ENCODE results near the gene TAF9. TPM values are rescaled to one million over a fixed set of nuclear protein-coding genes. Genes with fewer than 3 reads are reported as not detected.
"Not testable (repeated sequence)": the region's sequence is repeated elsewhere in the genome, so short reads cannot be mapped to it uniquely, and the experiment has no call there.

The TAF9 gene
- total and polyA plus RNA-seq, 12 donors, result 35.8 to 62.2 (median 44.5) TPM

DNA sequence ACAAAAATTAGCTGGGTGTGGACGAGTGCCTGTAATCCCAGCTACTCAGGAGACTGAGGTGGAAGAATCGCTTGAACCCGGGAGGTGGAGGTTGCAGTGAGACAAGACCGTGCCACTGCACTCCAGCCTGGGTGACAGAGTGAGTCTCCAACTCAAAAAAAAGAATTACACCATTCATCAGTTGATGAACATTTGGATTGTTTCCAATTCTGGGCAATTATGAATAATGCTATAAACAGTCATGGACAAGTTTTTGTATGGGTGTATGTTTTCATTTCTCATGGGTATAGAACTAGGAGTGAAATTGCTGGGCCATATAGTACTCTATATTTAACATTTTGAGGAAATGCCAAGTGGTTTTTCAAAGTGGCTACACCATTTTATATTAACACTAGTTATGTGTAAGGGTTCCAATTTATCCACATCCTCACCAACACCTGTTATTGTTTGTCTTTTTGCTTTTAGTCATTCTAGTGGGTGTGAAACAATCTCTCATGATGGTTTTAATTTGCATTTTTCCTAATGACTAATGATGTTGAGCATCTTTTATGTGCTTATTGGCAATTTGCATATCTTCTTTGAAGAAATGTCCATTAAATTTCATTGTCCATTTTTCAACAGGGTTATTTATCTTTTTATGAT, 27.7 kb downstream of the TAF9 start:
- no peak overlapping the region for H3K4me3 ChIP-seq
- H3K27ac ChIP-seq, result no peak overlapping the region
- DNase-seq (no peak), ATAC-seq (no peak)
- 91 to 93% methylated on average over 4 of the region's 4 CpGs for WGBS, 2 donors
- intact Hi-C loops (cut with DNase I), result no loop called here
- TF ChIP-seq, protein P1, sequence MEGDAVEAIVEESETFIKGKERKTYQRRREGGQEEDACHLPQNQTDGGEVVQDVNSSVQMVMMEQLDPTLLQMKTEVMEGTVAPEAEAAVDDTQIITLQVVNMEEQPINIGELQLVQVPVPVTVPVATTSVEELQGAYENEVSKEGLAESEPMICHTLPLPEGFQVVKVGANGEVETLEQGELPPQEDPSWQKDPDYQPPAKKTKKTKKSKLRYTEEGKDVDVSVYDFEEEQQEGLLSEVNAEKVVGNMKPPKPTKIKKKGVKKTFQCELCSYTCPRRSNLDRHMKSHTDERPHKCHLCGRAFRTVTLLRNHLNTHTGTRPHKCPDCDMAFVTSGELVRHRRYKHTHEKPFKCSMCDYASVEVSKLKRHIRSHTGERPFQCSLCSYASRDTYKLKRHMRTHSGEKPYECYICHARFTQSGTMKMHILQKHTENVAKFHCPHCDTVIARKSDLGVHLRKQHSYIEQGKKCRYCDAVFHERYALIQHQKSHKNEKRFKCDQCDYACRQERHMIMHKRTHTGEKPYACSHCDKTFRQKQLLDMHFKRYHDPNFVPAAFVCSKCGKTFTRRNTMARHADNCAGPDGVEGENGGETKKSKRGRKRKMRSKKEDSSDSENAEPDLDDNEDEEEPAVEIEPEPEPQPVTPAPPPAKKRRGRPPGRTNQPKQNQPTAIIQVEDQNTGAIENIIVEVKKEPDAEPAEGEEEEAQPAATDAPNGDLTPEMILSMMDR (IDR thresholded peaks at IDR 0.05), result no peak
- H3K9me3 ChIP-seq, result no peaks in the 10 kb centered on the region
- H3K36me3 ChIP-seq, result no peaks in the 10 kb centered on the region
- no peaks in the 10 kb centered on the region for H3K27me3 ChIP-seq
- no peaks in the 10 kb centered on the region for H3K4me1 ChIP-seq

DNA sequence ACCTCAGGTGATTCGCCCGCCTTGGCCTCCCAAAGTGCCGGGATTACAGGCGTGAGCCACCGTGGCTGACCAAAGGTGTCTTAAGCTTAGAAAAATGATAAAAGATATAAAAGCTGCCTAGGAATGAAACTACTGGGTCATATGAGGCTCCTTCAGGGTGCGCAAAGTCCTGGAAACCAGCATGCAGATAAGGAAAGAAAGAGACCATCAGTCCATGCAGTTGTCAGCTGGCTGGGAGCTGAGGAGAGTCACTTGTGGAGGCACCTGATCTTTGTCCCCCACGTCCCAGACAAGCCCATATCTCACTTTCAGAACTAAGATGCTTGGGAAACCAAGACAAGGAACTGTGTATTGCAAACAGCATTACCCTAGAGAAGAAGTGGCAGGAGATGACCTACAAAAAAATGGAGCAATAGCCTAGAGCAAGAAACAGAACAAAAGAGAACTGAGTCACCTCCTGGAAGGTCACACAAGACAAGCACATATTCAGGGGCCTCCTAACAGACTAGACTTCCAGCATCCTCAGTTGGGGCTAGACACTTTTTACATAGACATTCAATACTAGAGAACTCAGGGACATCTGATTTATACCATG, 33.9 kb downstream of the TAF9 start:
- Histone ChIP-seq H3K27ac (no peak overlapping the region), H3K4me1 (peaks cover 0 to 32% (median 12%) of the 10 kb centered on the region in 9 donors), H3K4me3 (no peak overlapping the region), H3K9me3 (no peaks in the 10 kb centered on the region), H3K36me3 (no peaks in the 10 kb centered on the region), H3K27me3 (no peaks in the 10 kb centered on the region)
- intact Hi-C loops (cut with DNase I), result loop anchor here in 7 of 10 donors (2.0 to 10.0 kb wide), 9 partner anchors 71 to 293 kb away; partner anchors contain the start of genes SLC30A5 (in 4 of the 7) and CCNB1 (in 1 of the 7)
- no peak for ATAC-seq
- 92 to 97% methylated on average over 7 of the region's 7 CpGs for WGBS, 2 donors
- no peak for DNase-seq
- TF ChIP-seq, protein P1 (IDR thresholded peaks at IDR 0.05), result no peak

DNA sequence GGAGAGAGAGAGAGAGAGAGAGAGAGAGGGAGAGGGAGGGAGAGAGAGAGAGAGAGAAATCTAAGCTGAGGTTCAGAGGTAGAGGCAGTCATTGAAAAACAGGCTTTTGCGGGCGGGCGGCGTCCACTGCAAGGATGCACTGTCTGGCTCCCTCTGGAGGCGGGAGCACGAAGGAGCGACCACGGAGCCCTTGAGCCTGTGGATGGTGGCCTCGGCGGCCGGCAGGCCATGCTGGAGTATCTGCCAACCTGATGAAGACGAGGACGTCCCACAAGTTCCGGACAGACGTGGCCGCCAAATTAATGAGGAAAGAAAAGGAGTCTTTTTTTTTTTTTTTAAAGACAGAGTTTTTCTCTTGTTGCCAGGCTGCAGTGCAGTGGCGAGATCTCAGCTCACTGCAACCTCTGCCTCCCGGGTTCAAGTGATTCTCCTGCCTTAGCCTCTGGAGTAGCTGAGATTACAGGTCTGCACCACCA, 34.5 kb downstream of the TAF9 start:
- no peaks in the 10 kb centered on the region for H3K9me3 ChIP-seq
- peak overlapping the region in 5 of 10 donors; percentile 5 to 58 (median 43) for H3K27ac ChIP-seq
- ATAC-seq, result peak; percentile 70 to 92 (median 88)
- H3K27me3 ChIP-seq, result no peaks in the 10 kb centered on the region
- DNase-seq, result peak; percentile 85
- H3K4me3 ChIP-seq, result peak overlapping the region in 5 of 10 donors; percentile 14 to 27 (median 20)
- 10 to 12% methylated on average over 18 of the region's 18 CpGs for WGBS, 2 donors
- peaks cover 0 to 32% (median 12%) of the 10 kb centered on the region in 9 donors for H3K4me1 ChIP-seq
- TF ChIP-seq, protein P1 (IDR thresholded peaks at IDR 0.05), result peak; percentile 69 to 85 (median 76)
- H3K36me3 ChIP-seq, result no peaks in the 10 kb centered on the region
- intact Hi-C loops (cut with DNase I), result loop anchor here in 8 of 10 donors (2.0 to 10.0 kb wide), 10 partner anchors 70 to 293 kb away; partner anchors contain the start of genes SLC30A5 (in 5 of the 8) and CCNB1 (in 2 of the 8)

DNA sequence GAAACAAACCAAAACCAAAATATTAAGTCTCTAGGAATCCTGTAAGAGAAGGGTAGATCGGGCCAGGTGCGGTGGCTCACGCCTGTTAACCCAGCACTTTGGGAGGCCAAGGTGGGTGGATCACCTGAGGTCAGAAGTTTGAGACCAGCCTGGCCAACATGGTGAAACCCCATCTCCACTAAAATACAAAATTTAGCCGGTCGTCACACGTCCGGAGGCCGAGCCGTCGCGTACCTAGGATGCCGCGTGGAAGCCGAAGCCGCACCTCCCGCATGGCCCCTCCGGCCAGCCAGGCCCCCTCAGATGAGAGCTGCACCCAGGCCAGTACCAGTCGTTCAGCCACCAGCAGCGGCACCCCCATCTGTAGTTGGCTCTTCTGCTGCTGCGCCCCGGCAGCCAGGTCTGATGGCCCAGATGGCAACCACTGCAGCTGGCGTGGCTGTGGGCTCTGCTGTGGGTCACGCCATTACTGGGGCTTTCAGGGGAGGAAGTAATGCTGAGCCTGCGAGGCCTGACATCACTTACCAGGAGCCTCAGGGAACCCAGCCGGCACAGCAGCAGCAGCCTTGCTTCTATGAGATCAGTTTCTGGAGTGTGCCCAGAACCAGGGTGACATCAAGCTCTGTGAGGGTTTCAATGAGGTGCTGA, 35.5 kb downstream of the TAF9 start:
- 91 to 93% methylated on average over 25 of the region's 25 CpGs for WGBS, 2 donors
- H3K4me3 ChIP-seq, H3K36me3 ChIP-seq, H3K9me3 ChIP-seq, DNase-seq, H3K27me3 ChIP-seq: not testable (repeated sequence)
- intact Hi-C loops (cut with DNase I), result loop anchor here in 8 of 10 donors (2.0 to 10.0 kb wide), 9 partner anchors 69 to 291 kb away; partner anchors contain the start of genes SLC30A5 (in 4 of the 8) and CCNB1 (in 2 of the 8)
- peaks cover 0 to 32% (median 12%) of the 10 kb centered on the region in 9 donors for H3K4me1 ChIP-seq
- ATAC-seq, result peak in 5 of 8 donors; percentile 16 to 67 (median 41)
- H3K27ac ChIP-seq, result peak overlapping the region in 3 of 10 donors; percentile 5 to 43 (median 31)

Measured in heart right ventricle (tissue), 16 donors.